Fibroblast of skin of right biceps (primary cell): ENCODE data around the gene BUD13.

Source experiments
- DNase-seq: peaks from one replicate; pipeline ENCODE4 v3.0.0-alpha.2; 2013

BUD13 gene

DNA sequence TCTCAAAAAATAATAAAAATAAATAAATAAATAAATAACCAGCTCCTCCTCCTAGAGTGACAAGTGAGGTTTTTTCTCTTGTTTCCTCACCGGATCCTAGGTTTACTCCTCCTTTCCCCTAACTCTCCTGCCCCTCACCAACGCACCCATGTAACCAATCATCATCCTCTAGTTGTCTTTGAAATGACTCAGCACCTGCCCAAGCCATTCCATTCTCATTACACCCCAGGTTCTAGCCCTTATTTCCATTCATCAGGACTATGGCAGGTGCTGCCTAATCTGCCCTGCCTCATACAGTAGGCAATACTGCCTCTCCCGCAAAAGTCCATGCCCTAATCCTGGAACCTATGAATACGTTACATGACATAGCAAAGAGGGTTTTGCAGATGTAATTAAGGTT is 60.4 kb downstream of the BUD13 start:
- DNase-seq: no peak

DNA sequence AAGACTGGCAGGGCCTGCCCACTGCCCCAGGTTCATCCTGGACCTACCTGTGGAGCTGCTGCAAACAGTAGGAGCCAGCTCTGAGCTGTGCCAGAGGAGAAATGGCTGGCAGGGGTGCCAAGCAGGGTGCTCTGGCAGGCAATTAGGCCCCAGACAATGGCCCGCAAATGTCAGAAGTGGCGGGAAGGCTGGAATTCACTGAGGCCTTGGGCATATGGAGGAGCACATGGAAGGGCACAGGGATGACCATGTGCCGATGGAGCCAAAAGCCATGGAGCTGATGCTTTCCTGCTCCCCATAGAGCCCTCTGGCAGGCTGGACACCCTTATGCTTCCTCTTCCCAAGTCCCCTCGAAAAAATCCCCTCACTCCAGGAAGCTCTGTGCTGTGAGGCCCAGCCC is 62.0 kb downstream of the BUD13 start:
- DNase-seq: no peak

DNA sequence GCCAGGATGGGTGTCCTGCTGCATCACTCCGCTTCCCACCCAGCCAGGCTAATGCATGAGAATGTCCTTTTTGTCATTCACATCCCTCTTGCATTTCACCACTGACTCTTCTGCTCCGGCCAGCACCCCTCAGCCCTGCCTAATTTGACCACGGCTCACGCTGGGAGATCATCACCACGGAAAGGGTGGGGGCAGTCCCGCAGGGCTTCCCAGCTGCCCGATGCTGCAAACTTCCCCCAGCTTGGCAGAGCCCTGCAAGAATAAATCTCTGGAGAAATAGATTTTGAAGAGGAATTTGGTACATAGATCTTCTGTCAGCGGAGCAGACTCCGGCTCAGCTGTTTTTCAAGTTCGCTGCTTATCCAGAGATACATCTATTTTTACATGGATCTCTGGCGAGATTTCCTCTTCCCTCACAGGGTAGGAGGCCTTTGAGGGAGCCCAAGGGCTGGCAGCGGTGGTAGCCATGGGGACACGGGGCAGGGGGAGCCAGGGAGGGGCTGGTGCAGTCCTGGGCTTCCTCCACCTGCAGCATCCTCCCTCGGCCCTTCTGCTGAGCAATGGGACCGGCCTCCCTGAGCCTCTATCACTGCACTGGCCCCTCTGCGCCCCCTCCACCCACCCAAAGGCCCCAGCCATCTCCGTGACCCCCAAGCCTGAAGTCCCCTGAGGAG is 62.6 kb downstream of the BUD13 start:
- no peak for DNase-seq

DNA sequence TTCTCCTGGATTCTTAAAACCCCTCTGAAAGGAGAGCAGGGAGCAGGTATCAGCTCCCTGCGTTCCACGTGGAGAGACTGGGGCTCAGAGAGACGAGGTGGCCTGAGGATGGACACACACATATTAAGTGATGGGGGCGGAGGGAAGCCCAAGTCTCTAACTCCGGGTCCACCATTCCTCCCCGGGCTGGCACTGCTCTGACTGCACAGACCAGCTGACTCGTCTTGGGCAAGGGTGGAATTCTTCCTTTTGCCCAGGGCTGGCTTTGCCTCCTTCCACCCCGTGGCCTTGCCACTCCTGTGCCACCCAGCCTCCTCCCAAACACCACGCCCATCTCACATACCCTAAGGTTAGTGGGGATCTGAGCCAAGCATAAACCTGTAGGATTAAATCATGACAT is 65.0 kb downstream of the BUD13 start:
- no peak for DNase-seq

DNA sequence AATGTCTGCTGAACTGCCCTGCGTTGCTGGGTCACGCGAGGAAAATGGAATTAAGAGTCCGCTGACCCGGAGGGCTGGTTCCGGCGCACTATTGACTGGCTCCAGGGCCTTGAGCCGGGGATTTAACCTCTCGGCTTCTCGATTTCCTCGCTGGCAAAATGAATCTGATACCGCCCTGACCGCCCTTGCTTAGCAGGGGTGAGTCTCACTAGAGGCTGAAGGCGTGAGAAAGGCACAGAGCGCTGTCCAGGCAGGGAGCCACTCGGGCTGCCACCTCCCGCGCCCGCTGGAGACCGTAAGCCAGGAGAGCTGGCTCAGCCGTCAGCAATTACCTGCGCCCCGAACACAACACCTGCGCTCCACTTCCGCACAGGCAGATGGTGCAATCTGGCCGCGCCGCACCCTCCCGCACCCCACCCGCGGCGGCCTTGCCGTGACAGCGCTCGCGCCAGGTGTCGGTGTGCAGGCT is 65.6 kb downstream of the BUD13 start:
- no peak for DNase-seq

DNA sequence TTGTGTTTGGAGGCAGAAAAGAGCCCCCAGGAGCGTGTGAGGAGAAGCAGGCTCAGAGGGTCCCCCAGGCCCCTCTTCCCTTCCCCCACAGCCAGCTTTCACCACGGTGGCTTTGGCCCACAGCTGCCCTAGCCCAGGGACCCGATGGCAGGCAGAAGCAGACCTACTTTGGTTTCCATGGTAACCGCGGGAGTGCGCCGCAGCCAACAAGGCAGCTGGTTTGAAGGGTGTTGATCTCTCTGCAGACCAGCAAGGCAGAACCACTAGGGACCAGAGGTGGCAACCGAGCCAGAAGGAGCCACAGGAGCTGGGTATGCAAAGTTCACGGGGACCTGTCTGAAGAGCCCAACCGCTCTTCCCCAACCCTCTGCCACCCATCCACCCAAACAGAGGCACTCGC is 69.4 kb downstream of the BUD13 start:
- DNase-seq: peak; percentile 8

DNA sequence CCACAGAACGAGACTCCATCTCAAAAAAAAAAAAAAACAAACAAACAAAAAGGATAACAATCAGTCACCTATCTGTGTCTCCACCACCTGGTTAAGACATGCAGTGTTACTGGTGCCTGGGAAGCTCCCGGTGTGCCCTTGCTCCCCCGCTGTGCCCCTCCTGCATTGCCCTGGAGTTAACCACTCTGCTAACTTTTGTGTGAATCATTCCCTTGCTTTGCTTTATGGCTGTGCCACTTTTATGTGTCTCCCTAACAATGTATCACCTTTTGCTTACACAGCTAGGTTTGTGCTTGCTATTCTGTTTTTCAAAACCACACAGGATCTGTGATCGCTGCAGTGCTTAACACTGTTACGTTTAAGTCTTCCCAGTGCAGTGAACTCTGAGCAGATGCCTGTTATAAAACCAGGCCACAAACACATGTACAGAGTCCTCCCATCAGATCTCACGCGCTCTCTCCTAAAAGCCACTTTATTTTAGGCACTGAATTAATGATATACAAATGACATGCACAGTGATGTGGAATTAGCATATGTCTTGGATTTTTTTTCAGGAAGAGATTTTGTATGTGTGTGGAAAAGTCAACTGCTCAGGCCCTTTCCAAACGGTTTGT is 69.9 kb downstream of the BUD13 start:
- no peak for DNase-seq

DNA sequence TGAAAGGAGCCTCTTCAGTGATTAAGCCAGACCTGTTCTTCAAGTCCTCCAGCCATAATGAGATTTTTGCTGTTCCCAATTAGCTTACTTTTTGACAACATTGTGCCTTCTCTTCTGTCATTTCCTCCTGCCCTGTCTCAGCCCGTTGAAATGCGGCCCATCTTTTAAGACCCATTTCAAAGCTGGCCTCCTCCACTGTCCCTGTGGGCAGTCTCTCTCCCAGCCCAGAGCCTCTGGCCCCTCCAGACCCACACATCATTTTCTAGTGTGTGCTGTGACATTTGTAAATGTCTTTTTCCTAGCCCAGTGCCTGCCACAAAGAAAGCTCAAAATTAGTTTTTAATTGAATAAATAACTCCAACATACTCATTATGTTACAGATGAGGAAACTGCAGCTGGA is 70.9 kb downstream of the BUD13 start:
- DNase-seq: no peak

DNA sequence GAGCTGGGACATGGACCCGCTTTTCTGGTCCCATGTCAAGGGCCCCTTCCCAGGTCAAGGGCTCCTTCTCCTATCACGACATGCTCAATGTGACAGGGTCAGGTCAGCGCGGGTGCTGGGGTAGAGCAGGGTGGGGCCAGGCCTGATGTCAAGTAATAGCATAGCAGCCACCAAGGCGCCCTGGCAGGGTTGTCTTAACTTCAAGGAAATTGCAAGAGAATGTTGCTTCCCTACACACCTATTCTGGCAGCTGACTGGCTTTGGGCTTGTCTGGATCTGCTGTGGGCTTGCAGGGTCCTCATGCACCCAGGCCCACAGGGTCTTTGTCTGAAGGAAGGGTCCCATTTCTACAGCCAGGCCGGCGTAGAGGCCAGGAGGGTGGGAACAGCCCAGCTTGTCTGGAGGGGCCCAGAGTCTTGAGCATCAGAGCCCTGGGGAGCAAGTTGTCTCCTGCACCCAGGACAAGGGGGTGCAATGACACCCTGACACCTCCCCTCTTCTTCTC is 71.4 kb downstream of the BUD13 start:
- DNase-seq: no peak

DNA sequence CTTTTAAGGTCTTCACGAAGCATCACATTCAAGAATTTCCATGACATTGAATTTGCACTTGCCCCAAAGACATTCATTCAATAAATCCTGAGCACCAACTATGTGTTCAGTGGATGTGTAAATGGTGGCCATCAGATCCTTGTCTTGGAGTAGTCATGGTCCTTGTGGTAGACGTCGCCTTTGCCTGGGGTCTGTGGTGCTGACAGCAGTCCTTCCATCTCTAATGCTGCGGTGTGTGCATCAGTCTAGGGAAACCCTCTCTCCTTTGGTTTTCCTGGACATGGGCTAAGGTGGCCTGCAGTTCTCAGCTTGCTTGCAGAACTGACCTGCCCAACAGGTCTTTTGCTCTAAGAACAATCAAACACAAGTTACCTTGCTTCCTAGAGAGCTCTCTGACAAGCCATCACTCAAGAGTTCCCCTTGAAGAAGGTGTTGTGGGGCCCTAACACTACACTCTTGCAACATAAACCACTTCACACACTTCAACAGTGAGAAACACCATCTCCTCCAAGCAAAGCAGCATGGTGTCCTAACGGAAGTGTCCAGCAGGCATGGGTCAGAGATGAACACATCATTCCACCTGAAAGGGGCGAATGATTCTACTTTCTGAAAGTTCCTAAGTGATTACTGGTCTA is 72.1 kb downstream of the BUD13 start:
- DNase-seq: no peak
